ENCODE data around the gene GPRIN1. TPM values are rescaled to one million over a fixed set of nuclear protein-coding genes. Genes with fewer than 3 reads are reported as not detected.

Gene GPRIN1
- total RNA-seq, 2 donors from 2014 or later, result 0.14 to 6.6 TPM

- Histone ChIP-seq H3K27ac (no peak overlapping the region), H3K27me3 (replicated peaks; ENCODE audit: insufficient read depth) (no peaks in the 10 kb centered on the region), H3K4me1 (replicated peaks) (no peaks in the 10 kb centered on the region), H3K36me3 (no peaks in the 10 kb centered on the region), H3K9me3 (no peaks in the 10 kb centered on the region), H3K4me3 (peak overlapping the region; percentile 37 to 55)
- intact Hi-C loops (cut with DNase I), result no loop called here
- DNase-seq (ENCODE audit: low spot score), result no peak
- 4% methylated on average over 23 of the region's 31 CpGs for WGBS
- TF ChIP-seq CTCF (IDR thresholded peaks at IDR 0.05), result no peak
- no peak for TF ChIP-seq POLR2A (IDR thresholded peaks at IDR 0.05)
These were observed 448 bp upstream of the GPRIN1 start for GRCh38 chr5:176610435-176610773.

- TF ChIP-seq POLR2AphosphoS5 (IDR thresholded peaks at IDR 0.05) (no peak), CTCF (IDR thresholded peaks at IDR 0.05) (no peak), POLR2A (IDR thresholded peaks at IDR 0.05) (no peak)
- H3K36me3 ChIP-seq, result no peaks in the 10 kb centered on the region
- H3K9me3 ChIP-seq, result no peaks in the 10 kb centered on the region
- peak overlapping the region; percentile 37 to 55 for H3K4me3 ChIP-seq
- no peaks in the 10 kb centered on the region for H3K4me1 ChIP-seq (replicated peaks)
- no peak for DNase-seq (ENCODE audit: low spot score)
- WGBS, result 45% methylated on average over 27 of the region's 46 CpGs
- no peak overlapping the region for H3K27ac ChIP-seq
- no peaks in the 10 kb centered on the region for H3K27me3 ChIP-seq (replicated peaks; ENCODE audit: insufficient read depth)
- intact Hi-C loops (cut with DNase I), result no loop called here
These were observed 826 bp downstream of the GPRIN1 start for GRCh38 chr5:176608937-176609723.

- WGBS, result 90% methylated on average over 4 of the region's 4 CpGs
- no peaks in the 10 kb centered on the region for H3K9me3 ChIP-seq
- no peak for TF ChIP-seq CTCF (IDR thresholded peaks at IDR 0.05)
These were observed 1.7 kb downstream of the GPRIN1 start for GRCh38 chr5:176608142-176608705.

GRCh38 chr5:176606875-176607274 lies 3.1 kb downstream of the GPRIN1 start:
- WGBS, result 82% methylated on average over 3 of the region's 3 CpGs
- DNase-seq (ENCODE audit: low spot score), result no peak
- no peaks in the 10 kb centered on the region for H3K4me1 ChIP-seq (replicated peaks)
- no peaks in the 10 kb centered on the region for H3K9me3 ChIP-seq
- no peaks in the 10 kb centered on the region for H3K36me3 ChIP-seq
- intact Hi-C loops (cut with DNase I), result no loop called here
- H3K4me3 ChIP-seq, result no peak overlapping the region
- no peaks in the 10 kb centered on the region for H3K27me3 ChIP-seq (replicated peaks; ENCODE audit: insufficient read depth)
- no peak for TF ChIP-seq POLR2AphosphoS5 (IDR thresholded peaks at IDR 0.05)
- TF ChIP-seq CTCF (IDR thresholded peaks at IDR 0.05), result no peak
- TF ChIP-seq POLR2A (IDR thresholded peaks at IDR 0.05), result no peak
- no peak overlapping the region for H3K27ac ChIP-seq

More at GRCh38 chr5:176608142-176608705, 1.7 kb downstream of the GPRIN1 start:
- Histone ChIP-seq H3K27ac (no peak overlapping the region), H3K27me3 (replicated peaks; ENCODE audit: insufficient read depth) (no peaks in the 10 kb centered on the region), H3K4me3 (no peak overlapping the region), H3K4me1 (replicated peaks) (no peaks in the 10 kb centered on the region), H3K36me3 (no peaks in the 10 kb centered on the region)
- no peak for DNase-seq (ENCODE audit: low spot score)
- intact Hi-C loops (cut with DNase I), result no loop called here

- DNase-seq (ENCODE audit: low spot score), result no peak
- TF ChIP-seq POLR2AphosphoS5 (IDR thresholded peaks at IDR 0.05) (no peak), CTCF (IDR thresholded peaks at IDR 0.05) (no peak), POLR2A (IDR thresholded peaks at IDR 0.05) (no peak)
- intact Hi-C loops (cut with DNase I), result no loop called here
- Histone ChIP-seq H3K27ac (no peak overlapping the region), H3K9me3 (no peaks in the 10 kb centered on the region), H3K36me3 (no peaks in the 10 kb centered on the region), H3K27me3 (replicated peaks; ENCODE audit: insufficient read depth) (no peaks in the 10 kb centered on the region), H3K4me1 (replicated peaks) (no peaks in the 10 kb centered on the region), H3K4me3 (no peak overlapping the region)
- 54% methylated on average over 3 of the region's 3 CpGs for WGBS
These were observed 3.9 kb downstream of the GPRIN1 start for GRCh38 chr5:176606032-176606431.
